Mesothelial cell of epicardium (in vitro differentiated cells): Measurements from ENCODE around the gene KRT77. TPM values are rescaled to one million over a fixed set of nuclear protein-coding genes. Genes with fewer than 3 reads are reported as not detected.
"Not testable (repeated sequence)": the region's sequence is repeated elsewhere in the genome, so short reads cannot be mapped to it uniquely, and the experiment has no call there.

Source experiments
- DNase-seq, 2 experiments: peaks; one replicate each; pipeline ENCODE4 v3.0.0; 2021; ENCODE audit warnings: low spot score in 2 of 2; ENCODE audit not compliant: unreplicated experiment in 2 of 2
- H3K27ac Mint-ChIP-seq: 2 replicates; pipeline ENCODE4 v1.8.0; 2021; ENCODE audit warnings: mixed read lengths
- H3K27me3 Mint-ChIP-seq: 2 replicates; pipeline ENCODE4 v1.8.0; 2021; ENCODE audit warnings: low read depth, mixed read lengths
- H3K36me3 Mint-ChIP-seq: 2 replicates; pipeline ENCODE4 v1.8.0; 2021; ENCODE audit warnings: mixed read lengths
- H3K4me1 Mint-ChIP-seq: 2 replicates; pipeline ENCODE4 v1.8.0; 2021; ENCODE audit warnings: mixed read lengths
- H3K4me3 Mint-ChIP-seq: 2 replicates; pipeline ENCODE4 v1.8.0; 2021; ENCODE audit warnings: mild to moderate bottlenecking, moderate library complexity, mixed read lengths
- H3K9me3 Mint-ChIP-seq: 2 replicates; pipeline ENCODE4 v1.8.0; 2021; ENCODE audit warnings: mixed read lengths
- total RNA-seq: library from RNA; stranded (reverse); gene quantifications from 3 replicates; pipeline ENCODE4 v1.2.1, GENCODE V29; 2021
- TF ChIP-seq, protein P1 (sequence below): fragments of 200-600 bp; sonication (generic); IDR thresholded peaks from one replicate; pipeline ENCODE4 v1.5.0; 2021; ENCODE audit warnings: antibody characterized with exemption; ENCODE audit not compliant: unreplicated experiment

Gene KRT77
- not detected in 3 replicates for total RNA-seq

DNA sequence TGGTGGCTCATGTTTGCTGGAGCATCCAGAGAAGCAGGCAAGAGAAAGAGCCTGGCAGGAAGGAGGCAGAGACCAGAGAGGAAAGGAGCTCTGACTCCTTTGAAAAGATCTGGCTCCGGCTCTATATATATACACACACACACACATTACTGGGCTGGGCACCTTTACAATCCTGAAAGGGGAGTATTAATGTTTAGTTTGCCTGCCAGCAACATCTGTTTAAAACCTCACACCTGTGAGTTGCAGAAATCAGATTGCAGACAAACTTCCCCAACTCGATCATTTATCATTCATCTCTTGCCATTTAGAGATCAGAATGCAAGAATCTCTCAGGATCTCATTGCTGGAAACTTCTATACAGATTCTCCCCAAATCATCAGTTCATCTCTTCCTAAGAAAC lies at the start of gene KRT77:
KRT77 (minus strand) TSS at position 101 of the 400 bp plus-strand sequence; CDS start at position 11, 90 bp downstream.
- DNase-seq = no peak
- Mint-ChIP-seq H3K4me1 (no peaks in the 10 kb centered on the region), H3K4me3 (no peak within 1 kb of the TSS), H3K27me3 (peaks cover 65% of the 10 kb centered on the region), H3K27ac (no peak within 1 kb of the TSS), H3K36me3 (no peaks in the 10 kb centered on the region), H3K9me3 (no peaks in the 10 kb centered on the region)
- TF ChIP-seq, protein P1, sequence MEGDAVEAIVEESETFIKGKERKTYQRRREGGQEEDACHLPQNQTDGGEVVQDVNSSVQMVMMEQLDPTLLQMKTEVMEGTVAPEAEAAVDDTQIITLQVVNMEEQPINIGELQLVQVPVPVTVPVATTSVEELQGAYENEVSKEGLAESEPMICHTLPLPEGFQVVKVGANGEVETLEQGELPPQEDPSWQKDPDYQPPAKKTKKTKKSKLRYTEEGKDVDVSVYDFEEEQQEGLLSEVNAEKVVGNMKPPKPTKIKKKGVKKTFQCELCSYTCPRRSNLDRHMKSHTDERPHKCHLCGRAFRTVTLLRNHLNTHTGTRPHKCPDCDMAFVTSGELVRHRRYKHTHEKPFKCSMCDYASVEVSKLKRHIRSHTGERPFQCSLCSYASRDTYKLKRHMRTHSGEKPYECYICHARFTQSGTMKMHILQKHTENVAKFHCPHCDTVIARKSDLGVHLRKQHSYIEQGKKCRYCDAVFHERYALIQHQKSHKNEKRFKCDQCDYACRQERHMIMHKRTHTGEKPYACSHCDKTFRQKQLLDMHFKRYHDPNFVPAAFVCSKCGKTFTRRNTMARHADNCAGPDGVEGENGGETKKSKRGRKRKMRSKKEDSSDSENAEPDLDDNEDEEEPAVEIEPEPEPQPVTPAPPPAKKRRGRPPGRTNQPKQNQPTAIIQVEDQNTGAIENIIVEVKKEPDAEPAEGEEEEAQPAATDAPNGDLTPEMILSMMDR = no peak

DNA sequence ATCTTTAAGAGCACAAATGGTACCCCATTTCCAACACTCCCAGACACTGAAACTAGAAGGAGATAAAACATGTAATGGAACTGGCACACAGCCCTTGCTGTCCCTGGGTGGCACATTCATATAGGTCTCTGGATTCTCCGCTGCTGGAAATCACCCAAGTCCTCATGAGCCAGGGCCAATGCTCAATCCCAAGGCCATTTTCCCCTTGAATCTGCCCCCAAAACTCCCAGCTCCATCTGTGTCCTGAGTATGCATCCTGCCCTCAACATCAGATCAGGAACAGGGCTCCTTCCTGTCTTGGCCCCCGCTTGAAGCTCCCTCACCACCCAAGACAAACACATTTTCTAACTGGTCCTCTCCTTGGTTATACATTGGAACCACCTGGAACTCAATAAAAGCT lies 49.2 kb upstream of the KRT77 start:
- TF ChIP-seq, protein P1 = no peak
- Mint-ChIP-seq H3K27ac (no peak overlapping the region), H3K9me3 (no peaks in the 10 kb centered on the region), H3K36me3 (no peaks in the 10 kb centered on the region), H3K27me3 (peaks cover 67% of the 10 kb centered on the region), H3K4me3 (no peak overlapping the region), H3K4me1 (no peaks in the 10 kb centered on the region)
- DNase-seq = no peak

- TF ChIP-seq, protein P1 = no peak
- no peak overlapping the region for H3K4me3 Mint-ChIP-seq
- DNase-seq = no peak
- no peaks in the 10 kb centered on the region for H3K36me3 Mint-ChIP-seq
- H3K4me1 Mint-ChIP-seq = no peaks in the 10 kb centered on the region
- no peaks in the 10 kb centered on the region for H3K9me3 Mint-ChIP-seq
- no peak overlapping the region for H3K27ac Mint-ChIP-seq
- peaks cover 73% of the 10 kb centered on the region for H3K27me3 Mint-ChIP-seq
These were observed 48.5 kb upstream of the KRT77 start for GRCh38 chr12:52751795-52752194.

DNA sequence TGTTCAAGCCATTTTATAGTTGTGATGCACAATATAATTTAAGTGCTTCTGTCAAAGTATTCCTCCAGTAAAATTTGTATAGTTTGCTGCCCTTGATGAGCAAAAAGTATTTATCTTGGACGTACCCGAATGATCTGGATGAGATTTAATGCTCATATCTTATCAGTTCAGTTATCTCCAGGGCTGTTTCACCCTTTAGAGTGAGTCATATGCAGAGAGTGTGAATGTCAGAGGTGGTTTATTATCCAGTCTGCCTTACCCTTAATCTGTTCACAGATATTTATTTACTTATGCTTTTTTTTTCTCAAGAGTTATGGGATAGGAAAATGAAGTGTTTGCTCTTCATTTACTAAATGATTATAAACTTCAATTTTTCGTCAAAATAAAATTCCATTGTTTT lies 47.2 kb upstream of the KRT77 start:
- not testable (repeated sequence) for H3K4me1 Mint-ChIP-seq, H3K36me3 Mint-ChIP-seq, DNase-seq, H3K27ac Mint-ChIP-seq, H3K4me3 Mint-ChIP-seq, H3K9me3 Mint-ChIP-seq
- H3K27me3 Mint-ChIP-seq = peaks cover 83% of the 10 kb centered on the region

- Mint-ChIP-seq H3K4me3 (no peak overlapping the region), H3K27me3 (peaks cover 83% of the 10 kb centered on the region), H3K4me1 (no peaks in the 10 kb centered on the region), H3K9me3 (no peaks in the 10 kb centered on the region), H3K27ac (no peak overlapping the region), H3K36me3 (no peaks in the 10 kb centered on the region)
- TF ChIP-seq, protein P1 = no peak
- DNase-seq = no peak
These were observed 46.5 kb upstream of the KRT77 start for GRCh38 chr12:52749827-52750226.

DNA sequence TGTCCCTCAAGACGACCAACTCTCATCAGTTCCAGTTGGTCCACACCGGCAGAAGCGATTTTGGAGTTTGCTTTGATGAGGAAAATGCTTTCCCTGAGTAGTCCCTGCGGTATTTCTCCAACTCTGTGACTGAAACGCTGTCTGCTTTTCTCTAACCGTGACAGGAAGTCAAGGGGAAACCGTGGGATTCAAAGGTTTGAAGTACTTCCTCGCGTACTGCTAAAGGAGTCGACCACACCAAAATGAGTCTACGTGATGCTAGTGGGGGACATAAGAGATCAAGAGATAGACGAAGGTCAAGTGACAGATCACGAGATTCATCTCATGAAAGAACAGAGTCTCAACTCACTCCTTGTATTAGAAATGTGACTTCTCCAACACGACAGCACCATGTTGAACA lies 45.3 kb upstream of the KRT77 start:
- DNase-seq = no peak
- Mint-ChIP-seq H3K27ac (no peak overlapping the region), H3K27me3 (peaks cover 90% of the 10 kb centered on the region), H3K9me3 (no peaks in the 10 kb centered on the region), H3K36me3 (no peaks in the 10 kb centered on the region), H3K4me3 (no peak overlapping the region), H3K4me1 (no peaks in the 10 kb centered on the region)
- TF ChIP-seq, protein P1 = no peak
